Glutamatergic neuron (in vitro differentiated cells): ENCODE data around the gene WWOX. TPM values are rescaled to one million over a fixed set of nuclear protein-coding genes. Genes with fewer than 3 reads are reported as not detected.

Experiments
- DNase-seq: peaks from one replicate; pipeline ENCODE4 v3.0.0; 2022
- H3K27ac Mint-ChIP-seq: one replicate; pipeline ENCODE4 v1.8.0; 2020; ENCODE audit warnings: mild to moderate bottlenecking, mixed read lengths, inconsistent platforms; ENCODE audit not compliant: unreplicated experiment
- H3K27me3 Mint-ChIP-seq: one replicate; pipeline ENCODE4 v1.8.0; 2020; ENCODE audit warnings: mild to moderate bottlenecking, moderate library complexity, mixed read lengths, inconsistent platforms; ENCODE audit not compliant: unreplicated experiment
- H3K36me3 Mint-ChIP-seq: one replicate; pipeline ENCODE4 v1.8.0; 2020; ENCODE audit warnings: mild to moderate bottlenecking, mixed read lengths, inconsistent platforms; ENCODE audit not compliant: unreplicated experiment
- H3K4me1 Mint-ChIP-seq: one replicate; pipeline ENCODE4 v1.8.0; 2020; ENCODE audit warnings: mild to moderate bottlenecking, low read depth, mixed read lengths, inconsistent platforms; ENCODE audit not compliant: unreplicated experiment
- H3K4me3 Mint-ChIP-seq: one replicate; pipeline ENCODE4 v1.8.0; 2020; ENCODE audit warnings: mild to moderate bottlenecking, mixed read lengths, inconsistent platforms; ENCODE audit not compliant: unreplicated experiment
- H3K9me3 Mint-ChIP-seq: one replicate; pipeline ENCODE4 v1.8.0; 2020; ENCODE audit warnings: mild to moderate bottlenecking, moderate library complexity, mixed read lengths, inconsistent platforms; ENCODE audit not compliant: unreplicated experiment
- CTCF ChIP-seq: fragments of 200-600 bp; sonication (generic); IDR thresholded peaks from one replicate; pipeline ENCODE4 v1.5.0; 2021; ENCODE audit not compliant: partially characterized antibody, unreplicated experiment
- total RNA-seq: library from RNA; stranded (reverse); fragmentation: NEBNext Ultra II Directional; extraction: Animal tissue kit (Norgen Biotek cat#: 25700); gene quantifications from one replicate; pipeline ENCODE4 v1.2.1, GENCODE V29; 2021; ENCODE audit not compliant: unreplicated experiment

Gene WWOX
- total RNA-seq, 1 donor from 2014 or later, result 10.3 TPM

GRCh38 chr16:78218279-78218678 lies 118.8 kb downstream of the WWOX start:
- Mint-ChIP-seq H3K27me3 (peaks cover 4% of the 10 kb centered on the region), H3K27ac (no peak overlapping the region), H3K36me3 (no peaks in the 10 kb centered on the region), H3K4me1 (no peaks in the 10 kb centered on the region), H3K4me3 (no peak overlapping the region), H3K9me3 (no peaks in the 10 kb centered on the region)
- TF ChIP-seq CTCF, result no peak
- no peak for DNase-seq

- no peak overlapping the region for H3K27ac Mint-ChIP-seq
- no peaks in the 10 kb centered on the region for H3K9me3 Mint-ChIP-seq
- DNase-seq, result no peak
- H3K4me3 Mint-ChIP-seq, result no peak overlapping the region
- peaks cover 4% of the 10 kb centered on the region for H3K27me3 Mint-ChIP-seq
- H3K36me3 Mint-ChIP-seq, result no peaks in the 10 kb centered on the region
- H3K4me1 Mint-ChIP-seq, result no peaks in the 10 kb centered on the region
- no peak for TF ChIP-seq CTCF
These were observed 119.6 kb downstream of the WWOX start for GRCh38 chr16:78218856-78219651.

- DNase-seq, result no peak
- H3K4me3 Mint-ChIP-seq, result no peak overlapping the region
- H3K27ac Mint-ChIP-seq, result no peak overlapping the region
- H3K36me3 Mint-ChIP-seq, result no peaks in the 10 kb centered on the region
- no peak for TF ChIP-seq CTCF
- H3K27me3 Mint-ChIP-seq, result peaks cover 4% of the 10 kb centered on the region
- H3K4me1 Mint-ChIP-seq, result no peaks in the 10 kb centered on the region
- no peaks in the 10 kb centered on the region for H3K9me3 Mint-ChIP-seq
These were observed 121.1 kb downstream of the WWOX start for GRCh38 chr16:78220571-78220970.

- H3K9me3 Mint-ChIP-seq, result no peaks in the 10 kb centered on the region
- no peak for TF ChIP-seq CTCF
These were observed 122.4 kb downstream of the WWOX start for GRCh38 chr16:78221892-78222291.

GRCh38 chr16:78224342-78224741 lies 124.9 kb downstream of the WWOX start:
- no peak for TF ChIP-seq CTCF
- no peak for DNase-seq
- H3K9me3 Mint-ChIP-seq, result no peaks in the 10 kb centered on the region
- no peak overlapping the region for H3K27ac Mint-ChIP-seq
- H3K4me1 Mint-ChIP-seq, result no peaks in the 10 kb centered on the region
- no peaks in the 10 kb centered on the region for H3K27me3 Mint-ChIP-seq
- H3K36me3 Mint-ChIP-seq, result no peaks in the 10 kb centered on the region
- no peak overlapping the region for H3K4me3 Mint-ChIP-seq

More at GRCh38 chr16:78221892-78222291, 122.4 kb downstream of the WWOX start:
- H3K4me3 Mint-ChIP-seq, result no peak overlapping the region
- peaks cover 4% of the 10 kb centered on the region for H3K27me3 Mint-ChIP-seq
- DNase-seq, result no peak
- H3K4me1 Mint-ChIP-seq, result no peaks in the 10 kb centered on the region
- no peaks in the 10 kb centered on the region for H3K36me3 Mint-ChIP-seq
- H3K27ac Mint-ChIP-seq, result no peak overlapping the region
